Thyroid gland (tissue), 4 donors: ENCODE measurements around the gene RHOBTB1.

Source experiments
- POLR2A ChIP-seq, 2 donors: fragments of 450-650 bp; IDR thresholded peaks; one replicate each; pipeline ENCODE4 v1.6.1; 2017; ENCODE audit warnings: antibody characterized with exemption in 2 of 2, mild to moderate bottlenecking in 2 of 2, moderate library complexity in 1 of 2
- TF ChIP-seq, protein P1 (sequence below), 6 experiments: fragments of 200-600 bp in 3 of 6; fragments of 450-650 bp in 3 of 6; sonication (generic) in 3 of 6; IDR thresholded peaks; one replicate each; pipeline ENCODE4 v1.5.1; 2016 to 2019; ENCODE audit warnings: antibody characterized with exemption in 6 of 6, mild to moderate bottlenecking in 2 of 6, inconsistent platforms in 1 of 6, moderate library complexity in 1 of 6

- TF ChIP-seq, protein P1, sequence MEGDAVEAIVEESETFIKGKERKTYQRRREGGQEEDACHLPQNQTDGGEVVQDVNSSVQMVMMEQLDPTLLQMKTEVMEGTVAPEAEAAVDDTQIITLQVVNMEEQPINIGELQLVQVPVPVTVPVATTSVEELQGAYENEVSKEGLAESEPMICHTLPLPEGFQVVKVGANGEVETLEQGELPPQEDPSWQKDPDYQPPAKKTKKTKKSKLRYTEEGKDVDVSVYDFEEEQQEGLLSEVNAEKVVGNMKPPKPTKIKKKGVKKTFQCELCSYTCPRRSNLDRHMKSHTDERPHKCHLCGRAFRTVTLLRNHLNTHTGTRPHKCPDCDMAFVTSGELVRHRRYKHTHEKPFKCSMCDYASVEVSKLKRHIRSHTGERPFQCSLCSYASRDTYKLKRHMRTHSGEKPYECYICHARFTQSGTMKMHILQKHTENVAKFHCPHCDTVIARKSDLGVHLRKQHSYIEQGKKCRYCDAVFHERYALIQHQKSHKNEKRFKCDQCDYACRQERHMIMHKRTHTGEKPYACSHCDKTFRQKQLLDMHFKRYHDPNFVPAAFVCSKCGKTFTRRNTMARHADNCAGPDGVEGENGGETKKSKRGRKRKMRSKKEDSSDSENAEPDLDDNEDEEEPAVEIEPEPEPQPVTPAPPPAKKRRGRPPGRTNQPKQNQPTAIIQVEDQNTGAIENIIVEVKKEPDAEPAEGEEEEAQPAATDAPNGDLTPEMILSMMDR (IDR thresholded peaks at IDR 0.05), result no peak
- no peak for TF ChIP-seq POLR2A (IDR thresholded peaks at IDR 0.05)
Measured at GRCh38 chr10:60948851-60949250, 4.9 kb upstream of the RHOBTB1 start.
